H54 (cell line): ENCODE measurements around the gene COP1.

Experiments used
- DNase-seq: peaks from one replicate; pipeline ENCODE4 v3.0.0; 2011; ENCODE audit warnings: low spot score, mixed read lengths; ENCODE audit not compliant: insufficient read length
- FAIRE-seq: peaks from 3 replicates; lab custom pipeline; 2011; peaks lifted over from hg19 to GRCh38; lab: Jason Lieb, UNC
- POLR2A ChIP-seq: IDR thresholded peaks from 2 replicates; pipeline ENCODE4 v1.6.1; 2011; ENCODE audit warnings: low read depth, mild to moderate bottlenecking, low read length

Gene COP1

DNA sequence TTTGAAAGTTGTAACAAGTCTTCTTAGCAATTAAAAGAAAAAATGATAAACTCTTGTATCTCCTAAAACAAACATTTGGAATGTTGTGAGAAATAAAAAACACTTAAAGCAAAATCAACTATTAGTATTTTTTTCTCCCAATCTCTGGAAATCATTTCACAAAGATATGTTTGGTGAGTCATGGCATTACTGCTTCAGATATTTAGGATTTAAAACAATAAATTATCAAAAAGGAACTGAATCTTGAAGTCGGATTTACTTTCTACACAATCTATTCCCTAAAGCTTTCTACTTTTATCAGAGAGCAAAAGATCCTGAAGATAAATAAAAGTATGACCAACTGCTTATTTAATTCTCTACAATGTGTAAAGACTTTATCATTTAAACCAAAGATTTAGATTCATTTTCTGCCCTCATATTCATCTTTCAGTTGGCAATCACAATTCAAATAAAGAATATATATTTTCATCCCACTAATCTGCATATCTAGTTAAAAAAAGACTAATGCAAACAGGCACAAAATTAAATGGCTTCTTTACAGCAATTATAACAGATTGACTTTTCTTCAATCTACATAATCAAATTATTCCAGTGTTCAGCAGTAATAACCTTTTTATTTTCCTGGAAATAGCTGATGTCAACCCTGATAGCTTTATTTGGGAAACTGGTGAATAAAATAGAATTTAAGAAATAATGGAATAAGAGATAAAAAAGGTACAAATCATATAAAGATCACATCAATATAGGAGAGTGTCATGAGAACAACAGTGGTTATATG, 230.0 kb downstream of the COP1 start:
- no peak for TF ChIP-seq POLR2A
- no peak for DNase-seq
- FAIRE-seq, result no peak

- DNase-seq (no peak), FAIRE-seq (no peak)
- no peak for TF ChIP-seq POLR2A
Observed at GRCh38 chr1:175969231-175969630, 237.9 kb downstream of the COP1 start.

DNA sequence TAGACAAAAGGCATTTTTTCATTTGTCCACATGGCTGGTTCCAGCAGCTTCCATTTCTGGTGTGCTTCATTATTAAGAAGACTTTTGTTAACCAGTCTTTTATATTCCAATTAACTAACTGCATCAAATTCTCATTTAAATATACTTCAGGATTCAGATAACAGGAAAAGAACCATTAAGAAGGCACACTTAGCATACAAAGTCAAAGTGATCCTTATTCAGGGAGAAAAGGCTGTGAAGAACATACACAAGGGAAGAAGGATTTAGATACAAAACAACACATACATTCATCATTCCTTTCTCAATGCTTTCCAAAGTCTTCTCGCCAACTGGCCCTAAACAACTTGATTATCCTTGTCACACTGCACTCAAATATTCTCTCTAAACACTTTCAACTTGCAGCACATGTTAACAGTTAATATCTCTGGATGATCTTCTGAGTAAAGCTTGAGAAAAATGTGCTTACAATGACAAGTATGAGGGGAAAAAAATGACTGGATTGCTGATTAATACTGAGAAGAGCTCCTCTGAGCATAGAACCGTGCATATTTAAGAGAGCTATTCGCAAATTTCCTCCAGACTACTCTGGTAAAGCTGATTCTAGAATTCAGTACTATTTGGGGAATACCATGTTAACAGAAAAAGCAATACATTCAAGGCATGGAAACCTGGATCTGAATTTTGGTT, 238.5 kb downstream of the COP1 start:
- no peak for TF ChIP-seq POLR2A
- no peak for FAIRE-seq
- no peak for DNase-seq

DNA sequence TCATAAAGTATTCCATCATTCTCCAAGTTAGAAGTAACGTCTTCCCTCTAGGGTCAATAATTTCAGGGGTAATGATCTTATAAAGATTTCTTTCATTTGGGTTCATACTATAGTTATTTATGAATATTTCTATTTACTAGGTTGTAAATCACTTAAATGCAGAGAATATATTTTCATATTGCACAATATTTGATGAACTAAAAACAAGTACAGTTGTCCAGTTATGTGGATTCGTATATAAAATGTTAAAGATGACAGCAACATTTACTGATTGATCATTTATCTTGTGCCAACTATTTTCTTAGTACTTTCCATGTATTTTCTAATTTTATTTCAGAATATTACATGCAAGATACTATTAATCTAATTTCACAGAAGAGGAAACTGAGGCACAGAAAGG, 243.3 kb downstream of the COP1 start:
- no peak for TF ChIP-seq POLR2A
- DNase-seq (no peak), FAIRE-seq (no peak)

DNA sequence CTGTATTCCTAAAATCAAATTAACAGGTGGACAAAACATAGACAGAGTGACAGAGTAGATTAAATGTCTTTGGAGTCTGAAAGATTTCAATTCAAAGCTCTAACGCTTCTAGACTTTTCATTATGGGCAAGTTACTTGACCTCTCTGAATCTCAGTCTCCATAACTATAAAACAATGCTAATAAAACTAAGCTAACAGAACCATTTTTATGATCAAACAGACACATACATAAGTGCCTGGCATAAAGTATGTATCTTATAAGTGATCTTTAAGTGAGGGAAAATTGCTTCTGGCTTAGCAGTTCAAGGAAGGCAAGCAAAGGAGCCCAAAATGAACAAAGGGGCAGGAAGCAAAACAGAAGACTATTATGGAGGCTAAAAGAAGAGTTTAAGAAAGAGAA, 246.9 kb downstream of the COP1 start:
- DNase-seq (no peak), FAIRE-seq (no peak)
- TF ChIP-seq POLR2A, result no peak

DNA sequence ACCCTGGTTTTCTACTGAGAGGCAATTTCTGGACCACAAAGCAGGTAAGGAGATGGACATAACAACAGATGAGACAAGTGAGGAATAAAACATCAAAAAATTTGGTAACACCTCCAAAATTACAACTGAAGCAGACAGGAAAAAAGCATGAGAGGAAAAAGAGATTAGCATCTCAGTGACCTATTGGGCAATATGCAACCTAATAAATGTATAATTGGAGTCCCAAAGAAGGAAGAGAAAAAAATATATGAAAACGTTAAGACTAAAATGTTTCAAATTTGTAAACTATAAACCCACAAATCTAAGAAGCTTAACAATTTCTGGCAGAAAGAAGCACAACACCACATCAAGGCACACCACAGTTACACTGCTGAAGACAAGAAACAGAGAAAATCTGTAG, 255.5 kb downstream of the COP1 start:
- TF ChIP-seq POLR2A, result no peak
- DNase-seq, result no peak
- no peak for FAIRE-seq

- no peak for TF ChIP-seq POLR2A
- DNase-seq (no peak), FAIRE-seq (no peak)
Observed at GRCh38 chr1:175947771-175948170, 259.3 kb downstream of the COP1 start.

GRCh38 chr1:175944591-175944990, 262.5 kb downstream of the COP1 start:
- no peak for FAIRE-seq
- DNase-seq, result no peak
- TF ChIP-seq POLR2A, result no peak

- TF ChIP-seq POLR2A, result no peak
- FAIRE-seq (no peak), DNase-seq (no peak)
Observed at GRCh38 chr1:175941164-175941563, 265.9 kb downstream of the COP1 start.

DNA sequence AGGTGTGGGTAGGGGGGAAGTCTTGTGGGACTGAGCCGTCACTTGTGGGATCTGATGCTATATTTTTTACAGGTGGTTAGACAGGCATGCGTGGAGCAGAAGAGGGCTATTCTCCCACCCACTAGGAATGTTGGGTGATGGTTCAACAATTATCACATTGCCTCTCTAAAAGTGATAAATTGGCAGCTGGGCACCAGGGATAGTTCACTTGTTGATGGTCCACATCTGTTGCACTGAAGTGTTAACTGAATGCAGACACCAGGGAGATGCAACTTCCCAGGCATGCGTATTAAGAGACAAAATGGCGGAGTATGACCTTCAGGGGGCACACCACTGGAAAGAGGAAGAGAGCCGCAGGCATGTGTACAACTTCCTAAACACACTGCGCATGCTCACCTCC, 270.4 kb downstream of the COP1 start:
- no peak for TF ChIP-seq POLR2A
- no peak for FAIRE-seq
- DNase-seq, result no peak

- DNase-seq, result no peak
- no peak for FAIRE-seq
Observed at GRCh38 chr1:175935566-175936115, 271.4 kb downstream of the COP1 start.

GRCh38 chr1:175935166-175935565, 271.9 kb downstream of the COP1 start:
- no peak for FAIRE-seq
- no peak for TF ChIP-seq POLR2A

More at GRCh38 chr1:175935566-175936115, 271.4 kb downstream of the COP1 start:
- no peak for TF ChIP-seq POLR2A

DNA sequence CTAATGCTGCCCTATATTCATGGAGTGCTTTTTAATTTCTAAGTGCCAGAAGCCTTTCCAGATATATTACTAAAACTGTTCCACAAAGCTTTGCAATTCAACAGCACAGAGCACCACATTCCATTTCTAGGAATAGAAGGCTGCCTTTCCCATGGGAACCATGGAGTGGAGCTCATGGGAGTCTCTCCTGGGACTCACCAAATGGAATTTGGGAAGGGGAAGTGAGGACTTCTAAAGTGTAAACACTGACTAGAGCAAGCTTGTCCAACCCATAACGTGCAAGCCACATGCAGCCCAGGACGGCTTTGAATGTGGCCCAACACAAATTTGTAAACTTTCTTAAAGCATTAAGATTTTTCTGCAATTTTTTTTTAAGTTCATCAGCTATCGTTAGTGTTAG, 273.3 kb downstream of the COP1 start:
- TF ChIP-seq POLR2A, result no peak
- no peak for DNase-seq
- no peak for FAIRE-seq

More at GRCh38 chr1:175935166-175935565, 271.9 kb downstream of the COP1 start:
- no peak for DNase-seq

DNA sequence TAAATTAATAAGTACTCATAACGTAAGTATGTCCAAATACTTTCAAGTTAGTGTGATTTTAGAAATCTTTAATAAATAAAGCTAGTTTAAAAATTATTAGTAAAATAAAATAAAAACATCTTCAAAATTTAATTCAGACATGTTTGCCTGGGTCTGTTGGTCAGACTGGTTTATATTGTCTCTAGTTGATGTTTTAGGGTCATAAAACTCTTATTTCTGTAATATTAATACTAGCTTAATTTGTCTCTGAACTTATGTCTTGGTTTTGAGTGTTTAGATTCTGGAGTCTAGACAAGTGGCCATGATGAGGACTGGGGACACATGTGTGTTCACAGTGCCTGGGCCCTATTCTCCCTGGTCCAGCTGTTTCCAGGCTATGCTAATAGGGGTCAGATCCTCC, 279.1 kb downstream of the COP1 start:
- DNase-seq, result no peak
- no peak for TF ChIP-seq POLR2A
- FAIRE-seq, result no peak
